Loucy (cell line): ENCODE measurements around the gene SDHD.
A peak's percentile ranks its signal among the peaks of the same experiment; 100 is the strongest.
"Not testable (repeated sequence)": the region's sequence is repeated elsewhere in the genome, so short reads cannot be mapped to it uniquely, and the experiment has no call there.

Source experiments
- H2AFZ ChIP-seq: fragments of 200-600 bp; sonication (generic); 2 replicates; pipeline ENCODE4 v1.6.0; 2016; ENCODE audit warnings: antibody characterized with exemption, mild to moderate bottlenecking, low read length, moderate library complexity
- H3F3A ChIP-seq: fragments of 200-600 bp; 2 replicates; pipeline ENCODE4 v1.6.0; 2016; ENCODE audit warnings: antibody characterized with exemption, low read depth, mild to moderate bottlenecking
- H3K27me3 ChIP-seq: fragments of 200-600 bp; sonication (generic); 2 replicates; pipeline ENCODE4 v1.6.1; 2014; ENCODE audit warnings: low read length, mild to moderate bottlenecking; ENCODE audit not compliant: insufficient read depth, poor library complexity, severe bottlenecking
- H3K36me3 ChIP-seq: fragments of 200-600 bp; sonication (generic); 2 replicates; pipeline ENCODE4 v1.6.1; 2016; ENCODE audit warnings: low read length; ENCODE audit not compliant: insufficient read depth
- H3K4me1 ChIP-seq: fragments of 200-600 bp; sonication (generic); 2 replicates; pipeline ENCODE4 v1.5.1; 2014; ENCODE audit warnings: low read length, mild to moderate bottlenecking; ENCODE audit not compliant: insufficient read depth, poor library complexity, severe bottlenecking
- H3K4me2 ChIP-seq: fragments of 200-600 bp; sonication (generic); 2 replicates; pipeline ENCODE4 v1.6.0; 2014; ENCODE audit warnings: antibody characterized with exemption, low read length, low read depth, mild to moderate bottlenecking; ENCODE audit not compliant: poor library complexity, severe bottlenecking
- H3K4me3 ChIP-seq: fragments of 200-600 bp; sonication (generic); 2 replicates; pipeline ENCODE4 v1.5.1; 2014; ENCODE audit warnings: low read length, mild to moderate bottlenecking, mixed read lengths; ENCODE audit not compliant: poor library complexity, severe bottlenecking
- H3K79me2 ChIP-seq: fragments of 200-600 bp; sonication (generic); 2 replicates; pipeline ENCODE4 v1.6.1; 2014; ENCODE audit warnings: low read length; ENCODE audit not compliant: insufficient read depth
- H3K9ac ChIP-seq: fragments of 200-600 bp; sonication (generic); 2 replicates; pipeline ENCODE4 v1.6.0; 2014; ENCODE audit warnings: mild to moderate bottlenecking, low read depth, low read length, moderate library complexity; ENCODE audit not compliant: poor library complexity, severe bottlenecking
- H3K9me2 ChIP-seq: fragments of 200-600 bp; sonication (generic); replicated peaks from 2 replicates; pipeline ENCODE4 v1.6.1; 2016; ENCODE audit warnings: low read depth, low read length, mixed read lengths
- H3K9me3 ChIP-seq: fragments of 200-600 bp; sonication (generic); 2 replicates; pipeline ENCODE4 v1.6.1; 2014; ENCODE audit warnings: mild to moderate bottlenecking, antibody characterized with exemption, low read length, low read depth; ENCODE audit not compliant: insufficient read depth
- H4K20me1 ChIP-seq: fragments of 200-600 bp; sonication (generic); 2 replicates; pipeline ENCODE4 v1.6.0; 2014; ENCODE audit warnings: antibody characterized with exemption, low read length, mild to moderate bottlenecking; ENCODE audit not compliant: insufficient read depth, poor library complexity, severe bottlenecking
- EZH2phosphoT487 ChIP-seq: fragments of 200-600 bp; IDR thresholded peaks from 2 replicates; pipeline ENCODE4 v1.6.1; 2018; ENCODE audit warnings: antibody characterized with exemption, mild to moderate bottlenecking, moderate library complexity, borderline replicate concordance
- TF ChIP-seq, protein P1 (sequence below): fragments of 200-600 bp; sonication (generic); conservative IDR thresholded peaks from 2 replicates; pipeline ENCODE4 v1.5.1; 2014; ENCODE audit warnings: mild to moderate bottlenecking, antibody characterized with exemption, low read length

Gene SDHD

DNA sequence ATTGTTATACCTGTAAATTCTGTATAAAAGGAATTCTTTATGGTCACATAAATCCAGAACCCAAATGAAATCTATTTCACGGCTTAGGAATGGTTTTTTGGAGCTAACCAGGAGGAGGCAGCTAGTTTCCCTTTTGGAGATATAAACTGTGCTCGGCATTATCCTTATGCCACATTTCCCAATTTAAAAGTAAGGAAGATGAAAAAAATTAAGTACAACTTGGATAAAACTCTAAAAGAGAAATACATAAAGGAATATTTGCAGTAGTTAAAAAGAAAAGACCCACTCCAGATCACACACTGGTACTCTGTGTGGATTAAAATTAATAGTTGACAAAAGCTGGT is 43.7 kb upstream of the SDHD start:
- Histone ChIP-seq H3F3A (no peaks in the 10 kb centered on the region), H3K4me3 (no peak overlapping the region), H3K36me3 (peaks cover 61% of the 10 kb centered on the region), H3K9me2 (no peaks in the 10 kb centered on the region), H3K9ac (no peak overlapping the region), H3K4me1 (peaks cover 13% of the 10 kb centered on the region), H4K20me1 (peaks cover 5% of the 10 kb centered on the region), H3K79me2 (0 out of 2 replicates have a peak, but pooled peaks cover 6% of the 10 kb centered on the region), H3K4me2 (peak overlapping the region; percentile 49), H3K9me3 (no peaks in the 10 kb centered on the region), H2AFZ (no peak overlapping the region), H3K27me3 (no peaks in the 10 kb centered on the region)
- no peak for TF ChIP-seq EZH2phosphoT487
- TF ChIP-seq, protein P1, sequence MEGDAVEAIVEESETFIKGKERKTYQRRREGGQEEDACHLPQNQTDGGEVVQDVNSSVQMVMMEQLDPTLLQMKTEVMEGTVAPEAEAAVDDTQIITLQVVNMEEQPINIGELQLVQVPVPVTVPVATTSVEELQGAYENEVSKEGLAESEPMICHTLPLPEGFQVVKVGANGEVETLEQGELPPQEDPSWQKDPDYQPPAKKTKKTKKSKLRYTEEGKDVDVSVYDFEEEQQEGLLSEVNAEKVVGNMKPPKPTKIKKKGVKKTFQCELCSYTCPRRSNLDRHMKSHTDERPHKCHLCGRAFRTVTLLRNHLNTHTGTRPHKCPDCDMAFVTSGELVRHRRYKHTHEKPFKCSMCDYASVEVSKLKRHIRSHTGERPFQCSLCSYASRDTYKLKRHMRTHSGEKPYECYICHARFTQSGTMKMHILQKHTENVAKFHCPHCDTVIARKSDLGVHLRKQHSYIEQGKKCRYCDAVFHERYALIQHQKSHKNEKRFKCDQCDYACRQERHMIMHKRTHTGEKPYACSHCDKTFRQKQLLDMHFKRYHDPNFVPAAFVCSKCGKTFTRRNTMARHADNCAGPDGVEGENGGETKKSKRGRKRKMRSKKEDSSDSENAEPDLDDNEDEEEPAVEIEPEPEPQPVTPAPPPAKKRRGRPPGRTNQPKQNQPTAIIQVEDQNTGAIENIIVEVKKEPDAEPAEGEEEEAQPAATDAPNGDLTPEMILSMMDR: no peak

DNA sequence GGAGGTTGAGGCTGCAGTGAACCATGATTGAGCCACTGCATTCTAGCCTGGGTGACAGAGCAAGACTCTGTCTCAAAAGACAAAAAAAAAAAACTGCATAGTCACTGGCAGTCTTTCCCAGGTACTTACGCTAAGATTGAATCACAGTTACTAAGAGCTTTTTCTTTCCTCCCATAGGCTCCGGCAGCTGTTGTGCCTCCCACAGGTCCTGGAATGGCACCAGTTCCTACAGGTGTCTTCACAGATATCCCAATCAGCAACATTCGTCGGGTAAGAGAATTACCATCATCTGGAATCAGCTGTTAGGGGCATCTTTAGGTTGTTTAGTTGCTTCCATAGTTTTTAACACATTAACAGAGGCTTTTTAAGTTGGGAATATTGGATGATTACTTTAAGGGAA is 41.7 kb upstream of the SDHD start:
- Histone ChIP-seq H3K9me2 (no peaks in the 10 kb centered on the region), H3K79me2 (0 out of 2 replicates have a peak, but pooled peaks cover 10% of the 10 kb centered on the region), H4K20me1 (peaks cover 5% of the 10 kb centered on the region), H3K9me3 (no peaks in the 10 kb centered on the region), H3K27me3 (no peaks in the 10 kb centered on the region), H3K4me3 (no peak overlapping the region), H2AFZ (no peak overlapping the region), H3K4me1 (peaks cover 13% of the 10 kb centered on the region), H3K36me3 (peaks cover 60% of the 10 kb centered on the region), H3K4me2 (no peak overlapping the region), H3K9ac (no peak overlapping the region), H3F3A (no peaks in the 10 kb centered on the region)
- no peak for TF ChIP-seq EZH2phosphoT487
- TF ChIP-seq, protein P1: no peak

DNA sequence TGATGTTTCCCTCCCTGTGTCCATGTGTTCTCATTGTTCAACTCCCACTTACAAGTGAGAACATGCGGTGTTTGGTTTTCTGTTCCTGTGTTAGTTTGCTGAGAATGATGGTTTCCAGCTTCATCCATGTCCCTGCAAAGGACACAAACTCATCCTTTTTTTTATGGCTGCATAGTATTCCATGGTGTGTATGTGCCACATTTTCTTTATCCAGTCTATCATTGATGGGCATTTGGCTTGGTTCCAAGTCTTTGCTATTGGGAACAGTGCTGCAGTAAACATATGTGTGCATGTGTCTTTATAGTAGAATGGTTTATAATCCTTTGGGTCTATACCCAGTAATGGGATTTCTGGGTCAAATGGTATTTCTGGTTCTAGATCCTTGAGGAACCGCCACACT is 40.0 kb upstream of the SDHD start:
- not testable (repeated sequence) for H3K4me3 ChIP-seq, H4K20me1 ChIP-seq, H3K4me2 ChIP-seq, H3K9me2 ChIP-seq, H3K9me3 ChIP-seq, H2AFZ ChIP-seq, H3F3A ChIP-seq, H3K27me3 ChIP-seq, H3K9ac ChIP-seq
- Histone ChIP-seq H3K4me1 (peaks cover 13% of the 10 kb centered on the region), H3K36me3 (peaks cover 57% of the 10 kb centered on the region), H3K79me2 (0 out of 2 replicates have a peak, but pooled peaks cover 12% of the 10 kb centered on the region)

DNA sequence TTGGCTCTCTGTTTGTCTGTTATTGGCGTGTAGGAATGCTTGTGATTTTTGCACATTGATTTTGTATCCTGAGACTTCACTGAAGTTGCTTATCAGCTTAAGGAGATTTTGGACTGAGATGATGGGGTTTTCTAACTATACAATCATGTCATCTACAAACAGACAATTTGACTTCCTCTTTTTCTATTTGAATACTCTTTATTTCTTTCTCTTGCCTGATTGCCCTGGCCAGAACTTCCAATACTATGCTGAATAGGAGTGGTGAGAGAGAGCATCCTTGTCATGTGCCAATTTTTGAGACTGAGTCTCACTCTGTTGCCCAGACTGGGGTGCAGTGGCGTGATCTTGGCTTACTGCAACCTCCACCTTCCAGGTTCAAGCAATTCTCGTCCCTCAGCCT is 38.4 kb upstream of the SDHD start:
- not testable (repeated sequence) for H3K4me3 ChIP-seq, H3K4me1 ChIP-seq, H3K4me2 ChIP-seq, H3K27me3 ChIP-seq, H3K9ac ChIP-seq, H3F3A ChIP-seq, H3K9me3 ChIP-seq, H3K79me2 ChIP-seq, H3K9me2 ChIP-seq, H2AFZ ChIP-seq, H4K20me1 ChIP-seq
- H3K36me3 ChIP-seq: peaks cover 65% of the 10 kb centered on the region
